Smooth muscle cell (in vitro differentiated cells): ENCODE measurements around the gene GNAI1. TPM values are rescaled to one million over a fixed set of nuclear protein-coding genes. Genes with fewer than 3 reads are reported as not detected.

ENCODE experiments used
- DNase-seq: peaks from one replicate; lab custom pipeline; 2025; ENCODE audit not compliant: unreplicated experiment; lab: John Stamatoyannopoulos, UW
- H2AFZ ChIP-seq: fragments of 200-600 bp; sonication (generic); 2 replicates; pipeline ENCODE4 v1.6.0; 2016; ENCODE audit warnings: antibody characterized with exemption, low read depth, mild to moderate bottlenecking
- H3F3A ChIP-seq: fragments of 200-600 bp; sonication (generic); 2 replicates; pipeline ENCODE4 v1.6.0; 2017; ENCODE audit warnings: antibody characterized with exemption, low read depth
- H3K27ac ChIP-seq: fragments of 200-600 bp; sonication (generic); 2 replicates; pipeline ENCODE4 v1.5.1; 2016; ENCODE audit warnings: low read depth, mild to moderate bottlenecking
- H3K27me3 ChIP-seq: fragments of 200-600 bp; sonication (generic); 2 replicates; pipeline ENCODE4 v1.6.1; 2016; ENCODE audit warnings: low read depth, mild to moderate bottlenecking
- H3K36me3 ChIP-seq: fragments of 200-600 bp; sonication (generic); 2 replicates; pipeline ENCODE4 v1.5.1; 2016; ENCODE audit warnings: low read depth
- H3K4me1 ChIP-seq: fragments of 200-600 bp; sonication (generic); 2 replicates; pipeline ENCODE4 v1.5.1; 2016; ENCODE audit warnings: low read depth
- H3K4me2 ChIP-seq: fragments of 200-600 bp; sonication (generic); 2 replicates; pipeline ENCODE4 v1.6.0; 2016; ENCODE audit warnings: mild to moderate bottlenecking
- H3K4me3 ChIP-seq: fragments of 200-600 bp; sonication (generic); 2 replicates; pipeline ENCODE4 v1.5.1; 2016; ENCODE audit warnings: mild to moderate bottlenecking
- H3K79me2 ChIP-seq: fragments of 200-600 bp; sonication (generic); 2 replicates; pipeline ENCODE4 v1.6.0; 2016; ENCODE audit warnings: low read depth, mild to moderate bottlenecking
- H3K9ac ChIP-seq: fragments of 200-600 bp; sonication (generic); 2 replicates; pipeline ENCODE4 v1.6.0; 2016; ENCODE audit warnings: low read depth
- H3K9me3 ChIP-seq: fragments of 200-600 bp; sonication (generic); replicated peaks from 2 replicates; pipeline ENCODE4 v1.5.1; 2016; ENCODE audit warnings: low read depth
- H4K20me1 ChIP-seq: fragments of 200-600 bp; sonication (generic); 2 replicates; pipeline ENCODE4 v1.6.0; 2016; ENCODE audit warnings: low read depth
- CTCF ChIP-seq: fragments of 200-600 bp; sonication (generic); IDR thresholded peaks from 2 replicates; pipeline ENCODE4 v1.5.1; 2017; ENCODE audit warnings: borderline replicate concordance, mild to moderate bottlenecking, antibody characterized with exemption; ENCODE audit not compliant: insufficient read depth, poor library complexity, severe bottlenecking
- WGBS: methylation state at CpG from one replicate; pipeline ENCODE4 v1.1.7; 2016; ENCODE audit warnings: low lambda C conversion rate; 5-methylcytosine and 5-hydroxymethylcytosine counted together
- polyA plus RNA-seq: library from polyadenylated mRNA; unstranded; fragments of >200 nt; fragmentation: Nextera tagmentation; extraction: Ambion mirVana; gene quantifications from 2 replicates; pipeline ENCODE4 v1.2.1, GENCODE V29; 2016
- total RNA-seq: library from RNA; depleted of rRNA; stranded (reverse); fragments of >200 nt; gene quantifications from 2 replicates; pipeline ENCODE4 v1.2.3, GENCODE V29; 2014

The GNAI1 gene
- total and polyA plus RNA-seq, 2 experiments from 2014 or later = 204 to 223 TPM

DNA sequence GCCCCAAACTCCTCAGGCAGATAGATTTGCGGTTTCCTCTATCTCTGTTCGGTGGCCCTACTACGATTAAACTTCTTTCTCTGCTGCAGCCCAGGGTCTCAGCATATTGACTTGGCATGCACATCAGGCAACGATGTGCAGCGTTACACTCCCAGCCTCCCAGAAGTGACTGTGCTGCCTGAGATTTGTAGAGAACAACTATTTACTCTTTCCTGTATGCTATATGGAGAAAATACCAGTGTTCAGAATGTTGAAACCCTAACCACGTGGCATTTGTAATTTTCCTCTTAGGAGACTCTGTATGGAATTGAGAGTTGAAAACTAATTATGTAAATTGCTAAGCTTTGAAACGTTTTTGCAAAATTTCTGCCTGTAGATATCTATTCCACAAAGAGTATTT lies 50.9 kb downstream of the GNAI1 start:
- no peak for DNase-seq
- no peak overlapping the region for H3K9ac ChIP-seq
- peaks cover 100% of the 10 kb centered on the region for H4K20me1 ChIP-seq
- no peaks in the 10 kb centered on the region for H3K9me3 ChIP-seq
- peaks cover 9% of the 10 kb centered on the region for H3K36me3 ChIP-seq
- WGBS = 67% methylated on average over 7 of the region's 7 CpGs
- peaks cover 17% of the 10 kb centered on the region for H3K4me1 ChIP-seq
- peaks cover 100% of the 10 kb centered on the region for H3K79me2 ChIP-seq
- H3K4me2 ChIP-seq = peak overlapping the region; percentile 39
- no peak overlapping the region for H3K4me3 ChIP-seq
- TF ChIP-seq CTCF = no peak
- no peaks in the 10 kb centered on the region for H3K27me3 ChIP-seq
- H2AFZ ChIP-seq = no peak overlapping the region
- no peaks in the 10 kb centered on the region for H3F3A ChIP-seq
- peak overlapping the region; percentile 38 for H3K27ac ChIP-seq

DNA sequence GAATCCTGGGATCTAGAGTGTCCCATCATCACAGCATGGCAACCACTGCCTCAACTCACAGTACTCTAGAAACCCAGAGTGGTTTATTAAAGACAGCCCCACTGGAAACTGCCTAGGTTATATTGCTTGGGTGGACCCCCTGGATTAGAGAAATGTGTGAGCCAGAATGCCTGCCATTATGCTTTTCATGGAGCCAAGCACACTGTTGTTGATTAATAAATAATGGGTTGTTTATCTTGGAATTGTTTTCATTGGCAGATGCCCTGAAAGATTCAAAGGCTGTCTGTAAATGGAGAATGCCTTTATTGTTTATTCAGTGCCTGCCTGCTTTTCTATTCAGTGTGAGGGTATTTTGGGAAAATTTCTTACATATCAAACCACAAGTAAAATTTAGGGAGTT lies 52.1 kb downstream of the GNAI1 start:
- Histone ChIP-seq H3K9me3 (no peaks in the 10 kb centered on the region), H3K9ac (no peak overlapping the region), H3F3A (no peaks in the 10 kb centered on the region), H3K36me3 (peaks cover 13% of the 10 kb centered on the region), H4K20me1 (peaks cover 100% of the 10 kb centered on the region), H3K27me3 (no peaks in the 10 kb centered on the region), H3K4me2 (no peak overlapping the region), H3K4me3 (no peak overlapping the region), H3K27ac (peak overlapping the region; percentile 13), H2AFZ (no peak overlapping the region), H3K79me2 (peaks cover 100% of the 10 kb centered on the region), H3K4me1 (peaks cover 12% of the 10 kb centered on the region)
- DNase-seq = no peak
- no peak for TF ChIP-seq CTCF

GRCh38 chr7:80187279-80187678 lies 52.6 kb downstream of the GNAI1 start:
- WGBS = 92% methylated on average over 1 of the region's 1 CpG
- Histone ChIP-seq H3K79me2 (peaks cover 100% of the 10 kb centered on the region), H2AFZ (no peak overlapping the region), H3K9me3 (no peaks in the 10 kb centered on the region), H3K27me3 (no peaks in the 10 kb centered on the region), H3K27ac (no peak overlapping the region), H3K9ac (no peak overlapping the region), H3K4me3 (no peak overlapping the region), H3K36me3 (peaks cover 13% of the 10 kb centered on the region), H4K20me1 (peaks cover 100% of the 10 kb centered on the region), H3K4me1 (peaks cover 12% of the 10 kb centered on the region), H3K4me2 (no peak overlapping the region), H3F3A (no peaks in the 10 kb centered on the region)
- no peak for TF ChIP-seq CTCF
- no peak for DNase-seq

- H3K36me3 ChIP-seq = peaks cover 13% of the 10 kb centered on the region
- H3K79me2 ChIP-seq = peaks cover 100% of the 10 kb centered on the region
- H3K9me3 ChIP-seq = no peaks in the 10 kb centered on the region
- no peak overlapping the region for H2AFZ ChIP-seq
- no peak overlapping the region for H3K9ac ChIP-seq
- no peak for DNase-seq
- no peaks in the 10 kb centered on the region for H3F3A ChIP-seq
- H3K27ac ChIP-seq = no peak overlapping the region
- H3K27me3 ChIP-seq = no peaks in the 10 kb centered on the region
- H3K4me3 ChIP-seq = no peak overlapping the region
- TF ChIP-seq CTCF = no peak
- H3K4me1 ChIP-seq = peaks cover 12% of the 10 kb centered on the region
- peaks cover 100% of the 10 kb centered on the region for H4K20me1 ChIP-seq
- H3K4me2 ChIP-seq = no peak overlapping the region
Measured at GRCh38 chr7:80187727-80188126, 53.1 kb downstream of the GNAI1 start.
